ENCODE measurements around the gene PRDM1. TPM values are rescaled to one million over a fixed set of nuclear protein-coding genes. Genes with fewer than 3 reads are reported as not detected.
"Not testable (repeated sequence)": the region's sequence is repeated elsewhere in the genome, so short reads cannot be mapped to it uniquely, and the experiment has no call there.

Gene PRDM1
- total and polyA plus RNA-seq, 5 donors from 2014 or later, result 48.6 to 327 (median 70.0) TPM

- no peaks in the 10 kb centered on the region for H3K9me3 ChIP-seq (ENCODE audit: control insufficient read depth in 2 of 2, low read length in 2 of 2)
- peaks cover 50% of the 10 kb centered on the region for H3K4me1 ChIP-seq (ENCODE audit: control insufficient read depth, insufficient read depth, low read length, poor library complexity, severe bottlenecking)
- H3K36me3 Mint-ChIP-seq, result no peaks in the 10 kb centered on the region
- peak overlapping the region; percentile 25 to 77 (median 66) for H3K27ac Mint-ChIP-seq
- no peak overlapping the region for H3K27ac ChIP-seq (ENCODE audit: insufficient read depth, low read length, poor library complexity, severe bottlenecking)
- peak overlapping the region; percentile 61 for H3K4me3 ChIP-seq (ENCODE audit: low read depth, low read length)
- H3K36me3 ChIP-seq (ENCODE audit: control insufficient read depth, insufficient read depth, low read length), result no peaks in the 10 kb centered on the region
- peak overlapping the region in 2 of 4 donors; percentile 15 to 59 for H3K4me3 Mint-ChIP-seq
- no peak for ATAC-seq (ENCODE audit: low read depth in 2 of 2)
- H3K4me1 Mint-ChIP-seq, result peaks cover 28 to 73% (median 55%) of the 10 kb centered on the region in 4 donors
- no peaks in the 10 kb centered on the region for H3K9me3 Mint-ChIP-seq
- H3K27me3 Mint-ChIP-seq, result no peaks in the 10 kb centered on the region
- no peaks in the 10 kb centered on the region for H3K27me3 ChIP-seq (ENCODE audit: control insufficient read depth, insufficient read depth, low read length)
- DNase-seq, result peak in 1 of 3 donors; percentile 38
These were observed 59.0 kb downstream of the PRDM1 start for GRCh38 chr6:106145144-106145543.

GRCh38 chr6:106145741-106146227 is 59.6 kb downstream of the PRDM1 start:
- Mint-ChIP-seq H3K27ac (peak overlapping the region; percentile 66 to 95 (median 81)), H3K9me3 (no peaks in the 10 kb centered on the region), H3K4me1 (peaks cover 28 to 68% (median 52%) of the 10 kb centered on the region in 4 donors), H3K36me3 (no peaks in the 10 kb centered on the region), H3K27me3 (no peaks in the 10 kb centered on the region), H3K4me3 (peak overlapping the region in 1 of 4 donors; percentile 15)
- Histone ChIP-seq H3K27ac (ENCODE audit: insufficient read depth, low read length, poor library complexity, severe bottlenecking) (no peak overlapping the region), H3K9me3 (ENCODE audit: control insufficient read depth in 2 of 2, low read length in 2 of 2) (no peaks in the 10 kb centered on the region), H3K36me3 (ENCODE audit: control insufficient read depth, insufficient read depth, low read length) (no peaks in the 10 kb centered on the region), H3K27me3 (ENCODE audit: control insufficient read depth, insufficient read depth, low read length) (no peaks in the 10 kb centered on the region), H3K4me3 (ENCODE audit: low read depth, low read length) (peak overlapping the region; percentile 61), H3K4me1 (ENCODE audit: control insufficient read depth, insufficient read depth, low read length, poor library complexity, severe bottlenecking) (peaks cover 50% of the 10 kb centered on the region)
- ATAC-seq (ENCODE audit: low read depth in 2 of 2), result no peak
- peak in 1 of 3 donors; percentile 34 for DNase-seq

- Mint-ChIP-seq H3K9me3 (peaks cover 0 to 1% (median 0%) of the 10 kb centered on the region in 7 donors), H3K4me3 (peak overlapping the region in 1 of 4 donors; percentile 57), H3K4me1 (peaks cover 23 to 60% (median 46%) of the 10 kb centered on the region in 4 donors), H3K36me3 (no peaks in the 10 kb centered on the region), H3K27me3 (no peaks in the 10 kb centered on the region), H3K27ac (peak overlapping the region in 1 of 3 donors; percentile 5)
- no peaks in the 10 kb centered on the region for H3K9me3 ChIP-seq (ENCODE audit: control insufficient read depth in 2 of 2, low read length in 2 of 2)
- H3K27ac ChIP-seq (ENCODE audit: insufficient read depth, low read length, poor library complexity, severe bottlenecking), result no peak overlapping the region
- H3K4me3 ChIP-seq (ENCODE audit: low read depth, low read length), result no peak overlapping the region
- ATAC-seq (ENCODE audit: low read depth in 2 of 2) (no peak), DNase-seq (no peak)
- H3K27me3 ChIP-seq (ENCODE audit: control insufficient read depth, insufficient read depth, low read length), result no peaks in the 10 kb centered on the region
- peaks cover 39% of the 10 kb centered on the region for H3K4me1 ChIP-seq (ENCODE audit: control insufficient read depth, insufficient read depth, low read length, poor library complexity, severe bottlenecking)
- H3K36me3 ChIP-seq (ENCODE audit: control insufficient read depth, insufficient read depth, low read length), result no peaks in the 10 kb centered on the region
These were observed 60.8 kb downstream of the PRDM1 start for GRCh38 chr6:106146852-106147351.

- H3K27me3 Mint-ChIP-seq, result no peaks in the 10 kb centered on the region
- Histone ChIP-seq H3K27ac (ENCODE audit: insufficient read depth, low read length, poor library complexity, severe bottlenecking) (no peak overlapping the region), H3K36me3 (ENCODE audit: control insufficient read depth, insufficient read depth, low read length) (no peaks in the 10 kb centered on the region), H3K9me3 (ENCODE audit: control insufficient read depth in 2 of 2, low read length in 2 of 2) (no peaks in the 10 kb centered on the region), H3K4me1 (ENCODE audit: control insufficient read depth, insufficient read depth, low read length, poor library complexity, severe bottlenecking) (peaks cover 33% of the 10 kb centered on the region), H3K4me3 (ENCODE audit: low read depth, low read length) (no peak overlapping the region), H3K27me3 (ENCODE audit: control insufficient read depth, insufficient read depth, low read length) (no peaks in the 10 kb centered on the region)
- H3K27ac Mint-ChIP-seq, result no peak overlapping the region
- H3K36me3 Mint-ChIP-seq, result no peaks in the 10 kb centered on the region
- ATAC-seq (ENCODE audit: low read depth in 2 of 2) (no peak), DNase-seq (no peak)
- no peak overlapping the region for H3K4me3 Mint-ChIP-seq
- H3K9me3 Mint-ChIP-seq, result peaks cover 0 to 7% (median 0%) of the 10 kb centered on the region in 7 donors
- peaks cover 17 to 55% (median 40%) of the 10 kb centered on the region in 4 donors for H3K4me1 Mint-ChIP-seq
These were observed 61.3 kb downstream of the PRDM1 start for GRCh38 chr6:106147476-106147875.

- ATAC-seq (ENCODE audit: low read depth in 2 of 2) (peak; percentile 51 to 63), DNase-seq (peak in 1 of 3 donors; percentile 70)
- Histone ChIP-seq H3K9me3 (ENCODE audit: control insufficient read depth in 2 of 2, low read length in 2 of 2) (no peaks in the 10 kb centered on the region), H3K4me1 (ENCODE audit: control insufficient read depth, insufficient read depth, low read length, poor library complexity, severe bottlenecking) (peaks cover 25% of the 10 kb centered on the region), H3K4me3 (ENCODE audit: low read depth, low read length) (no peak overlapping the region), H3K27ac (ENCODE audit: insufficient read depth, low read length, poor library complexity, severe bottlenecking) (no peak overlapping the region), H3K27me3 (ENCODE audit: control insufficient read depth, insufficient read depth, low read length) (no peaks in the 10 kb centered on the region), H3K36me3 (ENCODE audit: control insufficient read depth, insufficient read depth, low read length) (no peaks in the 10 kb centered on the region)
- no peaks in the 10 kb centered on the region for H3K36me3 Mint-ChIP-seq
- H3K4me3 Mint-ChIP-seq, result no peak overlapping the region
- H3K4me1 Mint-ChIP-seq, result peaks cover 16 to 43% (median 34%) of the 10 kb centered on the region in 4 donors
- H3K9me3 Mint-ChIP-seq, result peaks cover 0 to 7% (median 0%) of the 10 kb centered on the region in 7 donors
- H3K27ac Mint-ChIP-seq, result peak overlapping the region; percentile 6 to 40 (median 9)
- no peaks in the 10 kb centered on the region for H3K27me3 Mint-ChIP-seq
These were observed 63.4 kb downstream of the PRDM1 start for GRCh38 chr6:106149472-106150069.

GRCh38 chr6:106152476-106152875 is 66.3 kb downstream of the PRDM1 start:
- ATAC-seq (ENCODE audit: low read depth in 2 of 2); DNase-seq; H3K4me3 Mint-ChIP-seq; H3K9me3 Mint-ChIP-seq; H3K9me3 ChIP-seq (ENCODE audit: control insufficient read depth in 2 of 2, low read length in 2 of 2); H3K27me3 Mint-ChIP-seq; H3K4me3 ChIP-seq (ENCODE audit: low read depth, low read length); H3K36me3 Mint-ChIP-seq; H3K27me3 ChIP-seq (ENCODE audit: control insufficient read depth, insufficient read depth, low read length); H3K27ac ChIP-seq (ENCODE audit: insufficient read depth, low read length, poor library complexity, severe bottlenecking); H3K36me3 ChIP-seq (ENCODE audit: control insufficient read depth, insufficient read depth, low read length): not testable (repeated sequence)
- peak overlapping the region in 1 of 3 donors; percentile 9 for H3K27ac Mint-ChIP-seq
- peaks cover 11% of the 10 kb centered on the region for H3K4me1 ChIP-seq (ENCODE audit: control insufficient read depth, insufficient read depth, low read length, poor library complexity, severe bottlenecking)
- peaks cover 11 to 18% (median 16%) of the 10 kb centered on the region in 4 donors for H3K4me1 Mint-ChIP-seq

- peaks cover 11% of the 10 kb centered on the region for H3K4me1 ChIP-seq (ENCODE audit: control insufficient read depth, insufficient read depth, low read length, poor library complexity, severe bottlenecking)
- H3K9me3 Mint-ChIP-seq, result peaks cover 0 to 7% (median 1%) of the 10 kb centered on the region in 7 donors
- H3K4me3 ChIP-seq (ENCODE audit: low read depth, low read length), result no peak overlapping the region
- H3K9me3 ChIP-seq (ENCODE audit: control insufficient read depth in 2 of 2, low read length in 2 of 2), result no peaks in the 10 kb centered on the region
- H3K4me1 Mint-ChIP-seq, result peaks cover 13 to 18% (median 15%) of the 10 kb centered on the region in 4 donors
- no peak overlapping the region for H3K4me3 Mint-ChIP-seq
- no peaks in the 10 kb centered on the region for H3K36me3 ChIP-seq (ENCODE audit: control insufficient read depth, insufficient read depth, low read length)
- no peaks in the 10 kb centered on the region for H3K27me3 ChIP-seq (ENCODE audit: control insufficient read depth, insufficient read depth, low read length)
- ATAC-seq (ENCODE audit: low read depth in 2 of 2), result no peak
- no peak overlapping the region for H3K27ac Mint-ChIP-seq
- H3K27me3 Mint-ChIP-seq, result no peaks in the 10 kb centered on the region
- H3K36me3 Mint-ChIP-seq, result no peaks in the 10 kb centered on the region
- no peak for DNase-seq
- H3K27ac ChIP-seq (ENCODE audit: insufficient read depth, low read length, poor library complexity, severe bottlenecking), result no peak overlapping the region
These were observed 66.8 kb downstream of the PRDM1 start for GRCh38 chr6:106152952-106153351.

Measured in CD4-positive, CD25-positive, alpha-beta regulatory T cell (primary cell).